Measurements from ENCODE around the gene TENT5C. TPM values are rescaled to one million over a fixed set of nuclear protein-coding genes. Genes with fewer than 3 reads are reported as not detected.

The TENT5C gene
- total RNA-seq, 1 experiment from 2014 or later = 1.4 TPM

- no peak overlapping the region; the same call in 1 of the 2 replicates for H3K9ac ChIP-seq (ENCODE audit: low read length)
- ChIA-PET POLR2A (no interaction called here), RAD21 (ENCODE audit: low non-redundant PET in 1 of 2, low total read pairs in 2 of 2, uncharacterized antibody in 2 of 2, unreplicated experiment in 2 of 2) (no interaction called here), CTCF (no interaction called here)
- ATAC-seq = peak; percentile 75
- no peak for TF ChIP-seq ELF1 (IDR thresholded peaks at IDR 0.05; ENCODE audit: borderline replicate concordance, low read depth)
- TF ChIP-seq POLR2AphosphoS5 (IDR thresholded peaks at IDR 0.05; ENCODE audit: low read depth, low read length) = no peak
- TF ChIP-seq JUND (IDR thresholded peaks at IDR 0.05) = 0 out of 2 replicates have a peak, but pooled peaks have one; percentile 30
- TF ChIP-seq FOSL1 (IDR thresholded peaks at IDR 0.05; ENCODE audit: low read depth) = peak; percentile 52; the same call in 1 of the 2 replicates
- TF ChIP-seq EGR1 (IDR thresholded peaks at IDR 0.05; ENCODE audit: low read depth) = no peak
- intact Hi-C loops (cut with micrococcal nuclease) = no loop called here
- peaks cover 9 to 14% of the 10 kb centered on the region in 2 experiments; a peak in 3 of 4 replicates for H3K4me1 ChIP-seq (ENCODE audit: control insufficient read depth in 1 of 2, insufficient read depth in 2 of 2, low read length in 2 of 2)
- no peaks in the 10 kb centered on the region for H3K9me3 ChIP-seq (ENCODE audit: control insufficient read depth in 1 of 2, insufficient read depth in 1 of 2, low read depth in 1 of 2, low read length in 2 of 2)
- no peak overlapping the region for H3K27ac ChIP-seq (ENCODE audit: low read depth, low read length)
- H3K27me3 ChIP-seq (ENCODE audit: insufficient read depth, low read length) = no peaks in the 10 kb centered on the region
- no peaks in the 10 kb centered on the region for H3K9me2 ChIP-seq (ENCODE audit: insufficient read depth)
- no peaks in the 10 kb centered on the region for H4K20me1 ChIP-seq (ENCODE audit: insufficient read depth)
- no peaks in the 10 kb centered on the region for H3K79me2 ChIP-seq (ENCODE audit: insufficient read depth, low read length)
- no peak overlapping the region for H3K4me3 ChIP-seq (replicated peaks in 1 of 2; ENCODE audit: low read depth in 1 of 2, low read length in 2 of 2)
- peak; percentile 36 for DNase-seq (ENCODE audit: low read depth, low spot score)
- BruUV-seq (replicated peaks) = no TSS peak
- peak overlapping the region; percentile 42 for H2AFZ ChIP-seq (ENCODE audit: low read depth, low read length, poor library complexity, severe bottlenecking)
- H3K36me3 ChIP-seq (ENCODE audit: control insufficient read depth in 1 of 2, insufficient read depth in 2 of 2, low read length in 2 of 2) = no peaks in the 10 kb centered on the region
- peak overlapping the region; percentile 53 for H3K4me2 ChIP-seq (ENCODE audit: low read length)
These were observed 6.8 kb downstream of the TENT5C start for GRCh38 chr1:117612517-117613248.

- H3K9me2 ChIP-seq (ENCODE audit: insufficient read depth) = no peaks in the 10 kb centered on the region
- H3K27ac ChIP-seq (ENCODE audit: low read depth, low read length) = no peak overlapping the region
- H3K9ac ChIP-seq (ENCODE audit: low read length) = no peak overlapping the region
- no peak for ATAC-seq
- peaks cover 9 to 14% of the 10 kb centered on the region in 2 experiments; a peak in 3 of 4 replicates for H3K4me1 ChIP-seq (ENCODE audit: control insufficient read depth in 1 of 2, insufficient read depth in 2 of 2, low read length in 2 of 2)
- no peak overlapping the region for H2AFZ ChIP-seq (ENCODE audit: low read depth, low read length, poor library complexity, severe bottlenecking)
- BruUV-seq (replicated peaks) = no TSS peak
- 0 out of 2 replicates have a peak, but pooled peaks cover 2% of the 10 kb centered on the region for H3K27me3 ChIP-seq (ENCODE audit: insufficient read depth, low read length)
- TF ChIP-seq CTCF (IDR thresholded peaks at IDR 0.05 in 2 of 3, conservative IDR thresholded peaks at IDR 0.05 in 1 of 3; ENCODE audit: borderline replicate concordance in 1 of 3, insufficient read depth in 1 of 3, low read depth in 2 of 3, low read length in 2 of 3) (no peak), ZFX (IDR thresholded peaks at IDR 0.05) (no peak), ZNF274 (IDR thresholded peaks at IDR 0.05; ENCODE audit: low read depth, low read length) (no peak), SRF (IDR thresholded peaks at IDR 0.05; ENCODE audit: low read depth) (no peak), CBX3 (IDR thresholded peaks at IDR 0.05; ENCODE audit: low read depth) (no peak), ELF1 (IDR thresholded peaks at IDR 0.05; ENCODE audit: borderline replicate concordance, low read depth) (no peak), EZH2phosphoT487 (IDR thresholded peaks at IDR 0.05; ENCODE audit: borderline replicate concordance) (no peak), FOSL1 (IDR thresholded peaks at IDR 0.05; ENCODE audit: low read depth) (no peak), TCF7L2 (IDR thresholded peaks at IDR 0.05; ENCODE audit: borderline replicate concordance, extremely low read depth, insufficient read depth, insufficient read length) (no peak), SIN3A (IDR thresholded peaks at IDR 0.05; ENCODE audit: low read depth) (no peak), YY1 (IDR thresholded peaks at IDR 0.05; ENCODE audit: extremely low read depth, insufficient replicate concordance, low read depth, low read length) (no peak)
- no peaks in the 10 kb centered on the region for H3K36me3 ChIP-seq (ENCODE audit: control insufficient read depth in 1 of 2, insufficient read depth in 2 of 2, low read length in 2 of 2)
- no peak for DNase-seq (ENCODE audit: low read depth, low spot score)
- RAD21 ChIA-PET (ENCODE audit: low non-redundant PET in 1 of 2, low total read pairs in 2 of 2, uncharacterized antibody in 2 of 2, unreplicated experiment in 2 of 2) = no interaction called here
- H3K4me3 ChIP-seq (replicated peaks in 1 of 2; ENCODE audit: low read depth in 1 of 2, low read length in 2 of 2) = no peak overlapping the region
- intact Hi-C loops (cut with micrococcal nuclease) = no loop called here
- H4K20me1 ChIP-seq (ENCODE audit: insufficient read depth) = no peaks in the 10 kb centered on the region
- H3K79me2 ChIP-seq (ENCODE audit: insufficient read depth, low read length) = no peaks in the 10 kb centered on the region
- H3K9me3 ChIP-seq (ENCODE audit: control insufficient read depth in 1 of 2, insufficient read depth in 1 of 2, low read depth in 1 of 2, low read length in 2 of 2) = no peaks in the 10 kb centered on the region
- CTCF ChIA-PET = no interaction called here
- POLR2A ChIA-PET = no interaction called here
- H3K4me2 ChIP-seq (ENCODE audit: low read length) = peak overlapping the region; percentile 53
These were observed 7.6 kb downstream of the TENT5C start for GRCh38 chr1:117613249-117613968.
